IMR-90 (cell line): ENCODE data around the gene AOPEP. TPM values are rescaled to one million over a fixed set of nuclear protein-coding genes. Genes with fewer than 3 reads are reported as not detected.

Experiments
- ATAC-seq: fragments of 200-7000 bp; cut with Tn5 transposase; 2 replicates; pipeline ENCODE4 v1.9.1; 2020; ENCODE audit warnings: low read depth, mild to moderate bottlenecking, moderate library complexity
- BruUV-seq: library from RNA; stranded (reverse); fragments of 400-500 nt; replicated peaks from 2 replicates; lab custom pipeline; 2021; lab: Mats Ljungman, UMichigan
- CTCF ChIA-PET: fragments of 300-600 bp; formaldehyde crosslinking; extraction: SDS; loops from one replicate; lab custom pipeline; 2021; ENCODE audit warnings: antibody characterized with exemption; lab: Yijun Ruan, JAX
- POLR2A ChIA-PET: fragments of 300-600 bp; sonication (Branson Sonifier 250); formaldehyde crosslinking; loops from one replicate; lab custom pipeline; 2022; ENCODE audit warnings: antibody characterized with exemption; ENCODE audit not compliant: unreplicated experiment; lab: Charles Lee
- DNase-seq: peaks from one replicate; pipeline ENCODE4 v3.0.0; 2013
- H2AFZ ChIP-seq: replicated peaks from 2 replicates; pipeline ENCODE3; 2013; ENCODE audit warnings: low read length, mild to moderate bottlenecking; ENCODE audit not compliant: poor library complexity
- H2AK5ac ChIP-seq: 2 replicates; pipeline ENCODE4 v1.6.1; 2013; ENCODE audit warnings: low read depth, low read length, inconsistent platforms
- H2AK9ac ChIP-seq: replicated peaks from 2 replicates; pipeline ENCODE3; 2013; ENCODE audit warnings: mild to moderate bottlenecking, low read depth, low read length, moderate library complexity; ENCODE audit not compliant: poor library complexity
- H2BK120ac ChIP-seq: 2 replicates; pipeline ENCODE4 v1.6.1; 2013; ENCODE audit warnings: low read depth, low read length, inconsistent platforms
- H2BK15ac ChIP-seq: 3 replicates; pipeline ENCODE4 v1.6.1; 2013; ENCODE audit warnings: low read depth, low read length, inconsistent platforms
- H2BK20ac ChIP-seq: 2 replicates; pipeline ENCODE4 v1.6.1; 2013; ENCODE audit warnings: low read depth, mild to moderate bottlenecking, inconsistent platforms, low read length, moderate library complexity
- H2BK5ac ChIP-seq: 2 replicates; pipeline ENCODE4 v1.6.1; 2013; ENCODE audit warnings: mild to moderate bottlenecking, low read depth, low read length, inconsistent platforms; ENCODE audit not compliant: poor library complexity, severe bottlenecking
- H3K14ac ChIP-seq: replicated peaks from 2 replicates; pipeline ENCODE4 v1.6.1; 2013; ENCODE audit warnings: low read depth, low read length, inconsistent platforms
- H3K18ac ChIP-seq: 2 replicates; pipeline ENCODE4 v1.6.1; 2013; ENCODE audit warnings: low read depth, low read length, control low read depth
- H3K23ac ChIP-seq: 2 replicates; pipeline ENCODE4 v1.6.1; 2013; ENCODE audit warnings: low read depth, low read length, inconsistent platforms
- H3K27ac ChIP-seq: 2 replicates; pipeline ENCODE4 v1.5.1; 2013; ENCODE audit warnings: mild to moderate bottlenecking, control low read depth, low read length; ENCODE audit not compliant: insufficient read depth
- H3K27me3 ChIP-seq: 2 replicates; pipeline ENCODE4 v1.6.1; 2013; ENCODE audit warnings: low read length; ENCODE audit not compliant: control insufficient read depth, insufficient read depth
- H3K36me3 ChIP-seq: 2 replicates; pipeline ENCODE4 v1.6.1; 2013; ENCODE audit warnings: low read length, mixed read lengths; ENCODE audit not compliant: control insufficient read depth, insufficient read depth
- H3K4ac ChIP-seq: 2 replicates; pipeline ENCODE4 v1.6.1; 2013; ENCODE audit warnings: low read depth, low read length, inconsistent platforms
- H3K4me1 ChIP-seq: 2 replicates; pipeline ENCODE4 v1.6.1; 2013; ENCODE audit warnings: low read length, mixed read lengths; ENCODE audit not compliant: control insufficient read depth, insufficient read depth
- H3K4me2 ChIP-seq: 2 replicates; pipeline ENCODE4 v1.6.1; 2013; ENCODE audit warnings: low read depth, mild to moderate bottlenecking, control low read depth, low read length, moderate library complexity
- H3K4me3 ChIP-seq: 2 replicates; pipeline ENCODE4 v1.5.1; 2013; ENCODE audit warnings: low read depth, mild to moderate bottlenecking, control low read depth, low read length, moderate library complexity; ENCODE audit not compliant: insufficient read depth
- H3K56ac ChIP-seq: 2 replicates; pipeline ENCODE4 v1.6.1; 2013; ENCODE audit warnings: low read length, inconsistent platforms; ENCODE audit not compliant: insufficient read depth; ENCODE audit errors: extremely low read depth
- H3K79me1 ChIP-seq, 2 experiments: 2 replicates each; pipeline ENCODE4 v1.6.1; 2013; ENCODE audit warnings: low read length in 2 of 2, inconsistent platforms in 1 of 2, low read depth in 1 of 2
- H3K9ac ChIP-seq: 2 replicates; pipeline ENCODE4 v1.6.1; 2013; ENCODE audit warnings: low read depth, low read length, control low read depth
- H3K9me1 ChIP-seq: 2 replicates; pipeline ENCODE4 v1.6.1; 2013; ENCODE audit warnings: low read length, inconsistent platforms; ENCODE audit not compliant: insufficient read depth
- H3K9me3 ChIP-seq: 2 replicates; pipeline ENCODE4 v1.6.1; 2013; ENCODE audit warnings: low read length; ENCODE audit not compliant: control insufficient read depth, insufficient read depth
- H4K20me1 ChIP-seq: 2 replicates; pipeline ENCODE4 v1.6.1; 2013; ENCODE audit warnings: low read length, inconsistent platforms; ENCODE audit not compliant: insufficient read depth
- H4K5ac ChIP-seq: 2 replicates; pipeline ENCODE4 v1.6.1; 2013; ENCODE audit warnings: mild to moderate bottlenecking, low read depth, low read length, control low read depth
- H4K8ac ChIP-seq, 2 experiments: 2 replicates each; pipeline ENCODE4 v1.6.1; 2013; ENCODE audit warnings: low read depth in 2 of 2, low read length in 2 of 2, control low read depth in 1 of 2, inconsistent platforms in 1 of 2
- H4K91ac ChIP-seq: 2 replicates; pipeline ENCODE4 v1.6.1; 2013; ENCODE audit warnings: low read depth, low read length, inconsistent platforms; ENCODE audit not compliant: insufficient read depth
- POLR2A ChIP-seq: IDR thresholded peaks from 2 replicates; pipeline ENCODE4 v1.6.1; 2012; ENCODE audit warnings: mild to moderate bottlenecking, low read depth, low read length
- whole genome bisulfite sequencing, 2 experiments: methylation state at CpG; one replicate each; pipeline versions ENCODE4 v1.1.5 to v1.1.7; 2013; ENCODE audit warnings: missing lambda C conversion rate in 2 of 2; ENCODE audit not compliant: insufficient read length in 1 of 2; ENCODE audit errors: extremely low coverage in 2 of 2; 5-methylcytosine and 5-hydroxymethylcytosine counted together
- dilution Hi-C: fragments of 300-500 bp; cut with HindIII; formaldehyde crosslinking; loops from one replicate; pipeline ENCODE4 v1.14.3; 2018; ENCODE audit warnings: low sequenced_read_pairs; ENCODE audit not compliant: unreplicated experiment
- in situ Hi-C: fragments of 300-500 bp; cut with MboI; formaldehyde crosslinking; loops from 3 replicates; pipeline ENCODE4 v1.14.3; 2019; ENCODE audit warnings: low sequenced_read_pairs, inconsistent platforms, mixed read lengths
- intact Hi-C: fragments of 100-400 bp; cut with micrococcal nuclease; formaldehyde crosslinking; loops from 2 replicates; pipeline ENCODE4 v1.10.0; 2022
- polyA plus RNA-seq, 3 experiments: library from polyadenylated mRNA; depleted of rRNA; stranded (reverse); fragments of >200 nt; gene quantifications; 2 replicates each; pipeline ENCODE4 v1.2.3, GENCODE V29; 2012; ENCODE audit warnings: low replicate concordance in 1 of 3
- total RNA-seq: library from RNA; depleted of rRNA; stranded (reverse); fragments of >200 nt; gene quantifications from 2 replicates; pipeline ENCODE4 v1.2.3, GENCODE V29; 2012
- TF ChIP-seq, protein P1 (sequence below): fragments of 150-350 bp; IDR thresholded peaks from 2 replicates; pipeline ENCODE4 v1.6.1; 2016; ENCODE audit warnings: low read depth, mild to moderate bottlenecking, low read length, moderate library complexity, borderline replicate concordance
- TF ChIP-seq, protein P2 (sequence below): fragments of 150-350 bp; IDR thresholded peaks from 2 replicates; pipeline ENCODE4 v1.6.1; 2017; ENCODE audit warnings: mild to moderate bottlenecking, antibody characterized with exemption, low read length, low read depth

Gene AOPEP
- total and polyA plus RNA-seq, 2 of the 4 experiments (the other 2 are of a cell fraction): 34.9 to 38.7 TPM

DNA sequence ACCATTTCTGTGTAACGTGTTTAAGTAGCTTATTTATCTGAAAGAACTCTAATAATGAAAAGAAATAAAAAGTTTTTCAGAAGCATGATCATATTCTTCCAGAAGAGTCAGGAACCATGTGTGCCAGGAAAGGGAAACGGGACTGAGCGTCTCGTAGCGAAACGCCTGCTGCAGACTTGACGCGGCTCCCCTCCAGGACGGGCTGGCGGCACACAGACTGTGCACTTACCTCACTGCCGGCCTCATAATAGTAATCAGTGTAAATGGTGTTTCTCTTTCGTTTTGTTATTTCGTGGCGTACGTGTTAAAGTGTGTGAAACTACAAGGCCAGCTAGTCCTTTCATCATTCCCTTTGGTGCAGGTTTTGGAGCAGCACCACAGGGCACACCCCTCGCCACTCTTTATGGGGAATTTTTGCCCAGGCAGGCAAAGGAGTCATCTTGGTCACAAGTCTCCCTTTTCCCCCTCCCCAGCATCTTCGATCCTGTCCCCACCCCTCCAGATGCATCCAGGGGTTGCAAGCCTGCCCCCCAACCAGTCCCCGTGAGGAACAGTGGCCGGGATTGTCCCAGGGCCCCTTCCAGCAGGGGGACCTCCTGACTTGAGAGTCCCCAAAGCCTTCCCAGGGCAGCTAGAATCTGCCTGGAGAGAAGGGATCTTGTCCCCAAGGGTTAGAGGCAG is 357.9 kb downstream of the AOPEP start:
- no peak overlapping the region for H2AFZ ChIP-seq
- H2BK120ac ChIP-seq: no peak overlapping the region
- no peaks in the 10 kb centered on the region; the same call in 1 of the 2 replicates for H3K4me1 ChIP-seq
- no TSS peak for BruUV-seq
- no peaks in the 10 kb centered on the region for H3K27me3 ChIP-seq
- no peak overlapping the region for H3K4me2 ChIP-seq
- no peak overlapping the region for H3K4ac ChIP-seq
- H3K79me1 ChIP-seq: peaks cover 36 to 80% of the 10 kb centered on the region in 2 experiments
- H4K8ac ChIP-seq: no peak overlapping the region
- H3K9me1 ChIP-seq: peaks cover 15% of the 10 kb centered on the region
- no peak overlapping the region for H3K4me3 ChIP-seq
- H2AK9ac ChIP-seq: no peak overlapping the region
- no peak overlapping the region for H4K5ac ChIP-seq
- ChIA-PET POLR2A (no interaction called here), CTCF (no interaction called here)
- H3K9me3 ChIP-seq: no peaks in the 10 kb centered on the region
- no peak overlapping the region for H3K14ac ChIP-seq
- no peak overlapping the region for H4K91ac ChIP-seq
- no peak overlapping the region for H3K9ac ChIP-seq
- no peak overlapping the region for H2BK20ac ChIP-seq
- ATAC-seq (no peak), DNase-seq (no peak)
- in situ Hi-C loops (no loop called here), dilution Hi-C loops (no loop called here), intact Hi-C loops (no loop called here)
- no peak overlapping the region for H3K18ac ChIP-seq
- TF ChIP-seq, protein P1, sequence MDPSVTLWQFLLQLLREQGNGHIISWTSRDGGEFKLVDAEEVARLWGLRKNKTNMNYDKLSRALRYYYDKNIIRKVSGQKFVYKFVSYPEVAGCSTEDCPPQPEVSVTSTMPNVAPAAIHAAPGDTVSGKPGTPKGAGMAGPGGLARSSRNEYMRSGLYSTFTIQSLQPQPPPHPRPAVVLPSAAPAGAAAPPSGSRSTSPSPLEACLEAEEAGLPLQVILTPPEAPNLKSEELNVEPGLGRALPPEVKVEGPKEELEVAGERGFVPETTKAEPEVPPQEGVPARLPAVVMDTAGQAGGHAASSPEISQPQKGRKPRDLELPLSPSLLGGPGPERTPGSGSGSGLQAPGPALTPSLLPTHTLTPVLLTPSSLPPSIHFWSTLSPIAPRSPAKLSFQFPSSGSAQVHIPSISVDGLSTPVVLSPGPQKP: no peak
- TF ChIP-seq, protein P2, sequence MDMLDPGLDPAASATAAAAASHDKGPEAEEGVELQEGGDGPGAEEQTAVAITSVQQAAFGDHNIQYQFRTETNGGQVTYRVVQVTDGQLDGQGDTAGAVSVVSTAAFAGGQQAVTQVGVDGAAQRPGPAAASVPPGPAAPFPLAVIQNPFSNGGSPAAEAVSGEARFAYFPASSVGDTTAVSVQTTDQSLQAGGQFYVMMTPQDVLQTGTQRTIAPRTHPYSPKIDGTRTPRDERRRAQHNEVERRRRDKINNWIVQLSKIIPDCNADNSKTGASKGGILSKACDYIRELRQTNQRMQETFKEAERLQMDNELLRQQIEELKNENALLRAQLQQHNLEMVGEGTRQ: no peak
- TF ChIP-seq POLR2A: no peak
- H3K56ac ChIP-seq: no peak overlapping the region
- no peak overlapping the region for H3K23ac ChIP-seq
- no peak overlapping the region for H3K27ac ChIP-seq
- H2BK15ac ChIP-seq: no peak overlapping the region
- H2AK5ac ChIP-seq: no peak overlapping the region
- 92% methylated on average over 2 of the region's 19 CpGs; no CpG with 5 or more reads in 1 of the 2 experiments for WGBS, 2 experiments
- peaks cover 77% of the 10 kb centered on the region for H3K36me3 ChIP-seq
- H4K20me1 ChIP-seq: peaks cover 64% of the 10 kb centered on the region
- H2BK5ac ChIP-seq: no peak overlapping the region
